GM19455 (cell line): ENCODE measurements around the gene GULP1.
"Not testable (repeated sequence)": the region's sequence is repeated elsewhere in the genome, so short reads cannot be mapped to it uniquely, and the experiment has no call there.

Experiments
- ATAC-seq: cut with Tn5 transposase; IDR thresholded peaks from one replicate; pipeline ENCODE4 v1.9.1; 2021; ENCODE audit not compliant: unreplicated experiment

The GULP1 gene

GRCh38 chr2:188588235-188588634 is 296.6 kb downstream of the GULP1 start:
- no peak for ATAC-seq

DNA sequence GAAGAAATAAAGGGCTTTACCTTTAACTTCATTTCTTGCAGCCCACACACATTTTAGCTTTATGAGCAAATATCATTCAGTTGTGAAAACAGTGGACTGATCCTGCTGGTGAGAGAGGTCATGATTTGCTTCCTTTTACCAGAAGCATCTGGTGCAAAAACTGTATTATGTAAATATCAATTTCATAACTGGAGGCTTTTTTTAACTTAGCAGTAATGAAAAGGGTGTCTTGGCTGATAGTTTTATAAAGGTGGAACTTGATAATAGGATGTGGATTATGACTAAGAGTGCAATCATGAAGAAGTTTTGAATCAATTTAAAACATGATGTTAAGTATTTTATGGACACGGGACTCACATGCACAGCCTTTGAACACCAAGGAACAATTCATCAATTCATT is 304.4 kb downstream of the GULP1 start:
- no peak for ATAC-seq

DNA sequence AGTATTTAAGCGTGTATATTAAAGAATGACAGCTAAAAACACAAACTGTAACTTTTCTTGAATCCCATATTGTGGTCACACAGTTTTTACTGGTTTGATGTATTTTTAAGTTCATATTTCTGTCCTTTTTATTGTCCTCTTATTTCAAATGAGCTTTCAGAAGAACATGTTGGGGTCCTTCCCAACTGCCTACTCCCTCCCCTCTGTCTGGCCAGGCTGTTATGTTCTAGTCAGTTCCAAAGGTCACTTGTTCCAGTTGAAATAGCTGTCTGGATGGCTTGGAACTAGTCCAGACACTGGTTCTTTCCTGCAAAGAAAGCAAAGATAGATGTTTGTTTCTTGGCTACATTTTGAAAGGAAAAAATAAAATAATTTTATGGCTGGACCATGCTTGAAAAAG is 306.9 kb downstream of the GULP1 start:
- ATAC-seq, result no peak

DNA sequence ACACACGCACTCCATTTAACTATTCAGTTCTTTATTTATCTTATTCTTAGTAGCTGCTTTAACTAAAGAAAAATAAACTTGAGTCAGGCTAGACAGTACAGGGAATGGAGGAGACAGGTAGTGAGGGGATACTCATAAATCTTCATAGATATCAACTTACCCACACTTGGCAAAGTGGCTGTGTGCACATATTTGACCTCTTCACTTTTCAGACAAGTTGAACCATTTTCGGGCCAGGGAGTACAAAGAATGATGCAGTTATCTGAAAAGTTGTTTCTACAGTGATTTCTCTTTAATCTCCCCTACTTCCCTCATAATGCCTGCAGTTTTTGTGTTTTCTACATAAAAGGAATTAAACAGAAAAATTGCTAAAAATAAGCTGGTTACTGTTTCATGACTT is 307.5 kb downstream of the GULP1 start:
- no peak for ATAC-seq

DNA sequence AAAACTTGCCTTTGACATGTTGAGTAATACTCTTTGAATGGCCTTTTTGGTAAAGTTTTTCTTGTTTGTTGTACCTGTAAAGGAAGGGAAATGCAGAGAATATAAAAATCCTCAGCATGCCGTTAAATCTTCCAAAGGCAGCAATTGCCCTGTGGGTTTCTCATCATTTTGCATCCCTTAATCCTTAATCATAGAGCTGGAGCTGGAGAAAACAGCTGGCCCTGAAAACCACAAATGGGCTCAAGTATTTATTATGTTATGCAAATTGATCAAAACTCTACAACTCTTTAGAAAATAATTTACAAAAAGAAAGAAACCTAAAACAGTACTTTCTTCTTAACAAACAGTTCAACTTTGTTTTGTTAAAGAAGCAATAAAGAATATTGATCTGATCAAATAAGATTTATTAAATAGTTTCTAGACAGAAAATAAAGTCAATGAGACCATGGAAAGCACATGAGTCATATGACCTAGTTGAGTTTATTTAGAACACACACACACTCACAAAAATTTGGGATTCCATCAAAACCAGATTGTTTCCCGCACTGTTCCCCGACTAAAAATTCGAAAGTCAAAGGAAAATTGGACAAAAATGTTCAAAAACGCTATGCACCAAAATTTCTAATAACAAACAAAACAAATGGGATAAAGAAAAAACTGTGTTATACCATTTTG is 309.0 kb downstream of the GULP1 start:
- ATAC-seq, result no peak

- ATAC-seq, result no peak
Observed at GRCh38 chr2:188601391-188601790, 309.7 kb downstream of the GULP1 start.

DNA sequence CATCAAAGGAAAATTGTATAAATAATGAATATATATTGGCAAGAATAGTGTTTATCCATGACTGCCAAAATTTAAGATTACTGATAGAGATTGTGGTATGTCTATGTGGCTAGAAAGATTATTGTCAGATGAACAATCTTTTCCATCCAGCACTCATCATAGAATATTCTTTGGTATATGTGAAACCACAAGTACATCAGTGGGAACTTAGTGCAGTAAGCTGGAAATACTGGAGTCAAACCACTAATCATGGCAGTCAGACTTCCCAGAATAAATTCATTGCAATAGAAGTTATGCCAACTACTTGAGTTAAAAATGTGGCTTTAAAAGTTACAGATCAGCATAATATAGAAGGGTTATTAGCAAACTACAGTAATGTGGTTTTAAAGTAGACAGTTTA is 310.3 kb downstream of the GULP1 start:
- no peak for ATAC-seq

GRCh38 chr2:188604579-188604978 is 312.9 kb downstream of the GULP1 start:
- ATAC-seq, result no peak

DNA sequence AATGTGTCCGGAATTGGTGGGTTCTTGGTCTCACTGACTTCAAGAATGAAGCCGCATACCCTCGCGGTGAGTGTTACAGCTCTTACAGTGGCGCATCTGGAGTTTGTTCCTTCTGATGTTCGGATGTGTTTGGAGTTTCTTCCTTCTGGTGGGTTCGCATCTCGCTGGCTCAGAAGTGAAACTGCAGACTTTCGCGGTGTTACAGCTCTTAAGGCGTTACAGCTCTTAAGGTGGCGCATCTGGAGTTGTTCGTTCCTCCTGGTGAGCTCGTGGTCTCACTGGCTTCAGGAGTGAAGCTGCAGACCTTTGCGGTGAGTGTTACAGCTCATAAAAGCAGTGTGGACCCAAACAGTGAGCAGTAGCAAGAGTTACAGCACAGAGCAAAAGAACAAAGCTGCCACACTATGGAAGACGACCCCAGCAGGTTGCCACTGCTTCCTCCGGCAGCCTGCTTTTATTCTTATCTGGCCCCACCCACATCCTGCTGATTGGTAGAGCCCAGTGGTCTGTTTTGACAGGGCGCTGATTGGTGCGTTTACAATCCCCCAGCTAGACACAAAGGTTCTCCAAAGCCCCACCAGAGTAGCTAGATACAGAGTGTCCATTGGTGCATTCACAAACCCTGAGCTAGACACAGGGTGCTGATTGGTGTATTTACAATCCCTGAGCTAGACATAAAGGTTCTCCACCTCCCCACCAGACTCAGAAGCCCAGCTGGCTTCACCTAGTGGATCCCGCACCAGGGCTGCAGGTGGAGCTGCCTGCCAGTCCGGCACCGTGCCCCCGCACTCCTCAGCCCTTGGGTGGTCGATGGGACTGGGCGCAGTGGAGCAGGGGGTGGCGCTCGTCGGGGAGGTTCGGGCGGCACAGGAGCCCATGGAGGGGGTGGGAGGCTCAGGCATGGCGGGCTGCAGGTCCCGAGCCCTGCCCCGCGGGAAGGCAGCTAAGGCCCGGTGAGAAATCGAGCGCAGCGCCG is 314.2 kb downstream of the GULP1 start:
- not testable (repeated sequence) for ATAC-seq

DNA sequence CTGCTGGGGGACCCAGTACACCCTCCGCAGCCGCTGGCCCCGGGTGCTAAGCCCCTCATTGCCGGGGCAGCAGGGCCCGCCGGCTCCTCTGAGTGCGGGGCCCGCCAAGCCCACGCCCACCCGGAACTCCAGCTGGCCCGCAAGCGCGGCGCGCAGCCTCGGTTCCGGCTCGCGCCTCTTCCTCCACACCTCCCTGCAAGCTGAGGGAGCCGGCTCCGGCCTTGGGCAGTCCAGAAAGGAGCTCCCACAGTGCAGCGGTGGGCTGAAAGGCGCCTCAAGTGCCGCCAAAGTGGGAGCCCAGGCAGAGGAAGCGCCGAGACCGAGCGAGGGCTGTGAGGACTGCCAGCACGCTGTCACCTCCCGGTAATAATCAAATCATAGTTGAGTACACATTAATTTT is 314.9 kb downstream of the GULP1 start:
- not testable (repeated sequence) for ATAC-seq

DNA sequence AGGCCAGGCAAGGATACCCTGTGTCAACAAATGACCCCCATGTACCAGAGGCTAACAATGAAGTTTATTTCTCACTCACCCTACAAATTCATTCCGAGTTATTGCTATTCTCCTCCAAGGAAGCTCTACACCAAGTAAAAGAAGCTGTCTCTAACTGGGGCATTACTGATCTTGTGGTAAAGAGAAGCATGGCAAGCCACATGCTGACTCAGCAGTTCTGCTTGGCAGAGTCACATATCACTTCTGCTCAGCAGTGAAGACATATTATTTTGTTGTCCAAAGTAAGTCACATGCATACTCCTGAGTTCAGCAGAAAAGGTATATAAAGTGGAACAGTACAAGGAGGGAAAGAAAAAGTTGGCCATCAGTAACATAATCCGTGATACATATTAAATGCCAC is 315.8 kb downstream of the GULP1 start:
- ATAC-seq, result no peak

- no peak for ATAC-seq
Observed at GRCh38 chr2:188609321-188610049, 317.8 kb downstream of the GULP1 start.

GRCh38 chr2:188610050-188610444 is 318.4 kb downstream of the GULP1 start:
- ATAC-seq, result no peak

DNA sequence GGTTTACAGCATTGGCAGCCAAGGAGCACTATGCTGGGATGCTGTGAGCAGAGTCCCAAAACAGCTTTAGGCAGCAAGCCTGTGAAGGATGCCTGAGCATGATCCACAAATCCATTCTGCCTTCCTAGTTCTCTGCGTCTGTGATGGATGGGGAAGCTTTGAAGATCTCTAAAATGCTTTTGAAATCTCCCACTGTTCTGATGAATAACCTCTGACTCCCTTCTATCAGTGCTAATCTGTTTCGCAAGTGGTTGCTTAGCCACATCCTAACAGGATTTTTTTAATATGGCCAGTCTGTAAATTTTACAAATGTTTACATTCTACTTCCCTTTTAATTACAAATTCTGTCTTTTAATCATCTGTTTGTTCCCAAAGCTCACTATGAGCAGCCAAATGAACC is 319.2 kb downstream of the GULP1 start:
- ATAC-seq, result no peak

GRCh38 chr2:188619146-188619545 is 327.5 kb downstream of the GULP1 start:
- ATAC-seq, result no peak

DNA sequence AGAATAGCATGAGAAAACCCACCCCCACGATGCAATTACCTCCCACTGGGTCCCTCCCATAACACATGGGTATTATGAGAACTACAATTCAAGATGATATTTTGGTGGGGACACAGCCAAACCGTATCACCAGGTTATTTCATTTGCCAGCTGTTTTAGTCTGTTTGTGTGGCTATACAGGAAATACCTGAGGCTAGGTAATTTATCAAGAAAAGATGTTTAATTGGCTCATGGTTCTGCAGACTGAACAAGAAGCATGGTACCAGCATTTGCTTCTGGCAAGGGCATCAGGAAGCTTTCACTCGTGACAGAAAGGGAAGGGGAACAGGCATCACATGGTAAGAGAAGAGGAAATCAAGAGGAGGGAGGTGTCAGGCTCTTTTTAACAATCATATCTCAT is 329.2 kb downstream of the GULP1 start:
- ATAC-seq, result no peak

DNA sequence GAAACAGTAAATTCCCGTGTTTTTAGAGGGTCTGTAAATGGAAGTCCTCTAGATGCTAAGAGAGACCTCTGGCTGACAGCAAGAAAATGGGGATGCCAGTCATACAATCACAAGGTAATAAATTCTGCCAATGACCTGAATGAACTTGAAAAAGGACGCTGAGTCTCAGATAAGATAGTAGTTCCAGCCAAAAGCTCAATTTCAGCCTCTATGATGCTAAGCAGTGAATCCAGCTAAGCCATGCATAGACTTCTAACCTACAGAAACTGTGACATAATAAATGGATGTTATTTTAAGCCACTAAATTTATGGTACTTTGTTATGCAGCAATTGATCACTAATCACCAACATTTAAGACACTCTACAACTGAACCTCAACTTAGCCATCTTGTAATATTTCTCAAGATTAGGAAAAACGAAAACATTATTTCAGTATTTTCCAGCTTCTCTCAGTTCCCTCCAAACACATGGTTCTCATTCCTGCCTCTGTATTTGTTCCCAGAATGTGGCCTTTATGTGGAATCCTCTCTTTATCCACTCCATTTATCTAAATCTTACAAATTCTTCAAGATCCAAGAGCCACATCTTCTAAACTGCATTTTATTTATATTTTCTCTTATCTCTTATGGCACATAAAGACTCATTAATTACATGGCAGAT is 331.1 kb downstream of the GULP1 start:
- no peak for ATAC-seq

DNA sequence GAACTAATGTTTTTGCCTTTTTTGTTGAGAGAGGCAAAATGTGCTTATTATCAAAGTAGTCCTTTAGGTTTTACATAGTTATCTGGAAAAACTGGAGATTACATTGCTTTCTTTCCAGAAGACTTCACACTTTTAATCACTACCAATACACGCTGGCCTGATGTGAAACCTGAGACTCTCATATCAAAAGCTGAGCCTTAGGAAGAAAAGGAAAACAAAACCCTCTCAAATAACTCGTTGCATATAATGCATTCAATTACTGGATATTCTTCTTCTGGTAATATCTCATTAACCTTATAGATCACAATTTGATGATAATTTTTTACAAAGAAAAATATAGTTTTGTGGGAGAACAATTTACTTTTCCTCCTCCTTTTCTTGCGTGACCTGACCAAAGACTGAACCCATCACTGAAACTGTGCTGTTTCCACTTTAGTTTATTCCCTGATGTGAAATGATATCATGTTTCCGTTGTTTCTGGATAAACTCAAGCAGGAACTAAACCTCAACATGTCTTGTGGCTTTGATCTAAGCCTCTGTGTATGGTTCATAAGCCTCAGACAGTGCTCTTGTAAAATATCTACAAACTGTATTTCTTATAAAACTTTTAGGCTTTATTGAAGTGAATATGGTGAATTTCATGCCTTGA is 332.4 kb downstream of the GULP1 start:
- ATAC-seq, result no peak

GRCh38 chr2:188627471-188627870 is 335.8 kb downstream of the GULP1 start:
- ATAC-seq, result no peak

GRCh38 chr2:188628989-188629752 is 337.5 kb downstream of the GULP1 start:
- ATAC-seq, result no peak
